CD4-positive, alpha-beta T cell (primary cell): ENCODE results near the gene DFFA. TPM values are rescaled to one million over a fixed set of nuclear protein-coding genes. Genes with fewer than 3 reads are reported as not detected.

Source experiments
- ATAC-seq: fragments of 200-7000 bp; cut with Tn5 transposase; one replicate; pipeline ENCODE4 v1.10.0; 2022; ENCODE audit warnings: mild to moderate bottlenecking; ENCODE audit not compliant: poor library complexity
- CTCF ChIA-PET: fragments of 350-600 bp; sonication (Branson Sonifier 250); formaldehyde crosslinking; loops from one replicate; lab custom pipeline; 2021; ENCODE audit warnings: antibody characterized with exemption, inconsistent platforms; lab: Charles Lee
- POLR2A ChIA-PET: fragments of 350-600 bp; sonication (Branson Sonifier 250); formaldehyde crosslinking; loops from one replicate; lab custom pipeline; 2021; ENCODE audit warnings: antibody characterized with exemption, inconsistent platforms; lab: Charles Lee
- DNase-seq, 14 experiments: peaks; one replicate each; pipeline ENCODE4 v3.0.0-alpha.2; 2013 to 2020; ENCODE audit warnings: mixed read lengths in 2 of 14
- H3K27ac ChIP-seq, 2 donors: one replicate each; pipeline versions ENCODE4 v1.5.1 to v1.7.0; 2013; ENCODE audit warnings: low read length in 2 of 2, low read depth in 1 of 2, mild to moderate bottlenecking in 1 of 2
- H3K27me3 ChIP-seq, 2 experiments: 1 replicate in 1 of 2; 2 replicates in 1 of 2; pipeline versions ENCODE4 v1.6.1 to v1.7.0; 2013; ENCODE audit warnings: low read length in 2 of 2, control low read depth in 1 of 2, mild to moderate bottlenecking in 1 of 2, moderate library complexity in 1 of 2; ENCODE audit not compliant: insufficient read depth in 2 of 2, control insufficient read depth in 1 of 2
- H3K36me3 ChIP-seq: one replicate; pipeline ENCODE4 v1.6.1; 2013; ENCODE audit warnings: low read length, control low read depth; ENCODE audit not compliant: insufficient read depth
- H3K4me1 ChIP-seq: one replicate; pipeline ENCODE4 v1.6.1; 2013; ENCODE audit warnings: low read length, control low read depth; ENCODE audit not compliant: insufficient read depth
- H3K4me3 ChIP-seq: one replicate; pipeline ENCODE4 v1.5.1; 2013; ENCODE audit warnings: mild to moderate bottlenecking, low read length, moderate library complexity
- H3K9me3 ChIP-seq, 2 experiments: 1 replicate in 1 of 2; 2 replicates in 1 of 2; pipeline versions ENCODE4 v1.6.1 to v1.7.0; 2013; ENCODE audit warnings: low read length in 2 of 2, mild to moderate bottlenecking in 2 of 2, control low read depth in 1 of 2, moderate library complexity in 1 of 2; ENCODE audit not compliant: control insufficient read depth in 1 of 2, insufficient read depth in 1 of 2
- H3K27ac Mint-ChIP-seq: one replicate; pipeline ENCODE4 v1.8.0; 2020; ENCODE audit warnings: mixed read lengths
- H3K27me3 Mint-ChIP-seq: one replicate; pipeline ENCODE4 v1.8.0; 2021; ENCODE audit warnings: mixed read lengths
- H3K36me3 Mint-ChIP-seq: one replicate; pipeline ENCODE4 v1.8.0; 2021; ENCODE audit warnings: low read depth, mixed read lengths
- H3K4me1 Mint-ChIP-seq: one replicate; pipeline ENCODE4 v1.8.0; 2021; ENCODE audit warnings: low read depth, mixed read lengths
- H3K4me3 Mint-ChIP-seq: one replicate; pipeline ENCODE4 v1.8.0; 2020; ENCODE audit warnings: mild to moderate bottlenecking, mixed read lengths
- H3K9me3 Mint-ChIP-seq: one replicate; pipeline ENCODE4 v1.8.0; 2020; ENCODE audit warnings: mixed read lengths
- intact Hi-C, 2 experiments: fragments of 100-400 bp; cut with DNase I in 1 of 2; cut with micrococcal nuclease in 1 of 2; formaldehyde crosslinking; loops; one replicate each; pipeline versions ENCODE4 v1.15.1 to v1.9.0; 2023 to 2025; cut with DNase I, micrococcal nuclease
- total RNA-seq, 174 experiments: library from RNA in 2 of 174; stranded (reverse) in 2 of 174; gene quantifications; one replicate each; pipeline ENCODE4 v1.2.3 and lab custom pipeline; 2021 to 2026
- TF ChIP-seq, protein P1 (sequence below): fragments of 200-600 bp; IDR thresholded peaks from one replicate; pipeline ENCODE4 v1.8.0; 2022; ENCODE audit warnings: antibody characterized with exemption, mild to moderate bottlenecking

DFFA gene
- total RNA-seq, 2 experiments from 2014 or later: 7.4 to 9.1 TPM

DNA sequence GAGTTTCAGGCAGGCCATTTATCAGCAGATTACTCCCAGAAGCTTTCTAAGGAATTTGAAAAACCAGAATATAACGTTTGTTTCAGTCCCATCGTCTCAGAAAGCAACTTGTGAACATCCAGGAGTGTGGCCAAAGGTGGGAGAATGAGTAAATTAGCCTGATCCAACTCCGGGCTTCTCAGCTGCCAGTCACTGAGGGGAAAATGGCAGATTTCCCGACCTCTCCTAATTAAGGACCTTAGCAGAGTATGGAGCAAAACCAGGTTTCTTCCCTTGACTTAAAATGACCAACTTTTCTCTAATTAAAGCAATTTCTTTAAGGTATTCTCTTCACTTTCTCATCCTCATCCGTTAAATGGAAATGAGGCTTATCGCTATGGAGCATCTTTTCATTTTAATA lies 21.5 kb downstream of the DFFA start:
- Histone ChIP-seq H3K4me1 (no peaks in the 10 kb centered on the region), H3K4me3 (no peak overlapping the region), H3K27ac (no peak overlapping the region), H3K9me3 (peaks cover 0 to 10% of the 10 kb centered on the region in 2 experiments), H3K36me3 (no peaks in the 10 kb centered on the region), H3K27me3 (no peaks in the 10 kb centered on the region)
- ATAC-seq: no peak
- CTCF ChIA-PET: no interaction called here
- POLR2A ChIA-PET: interaction anchor here (1.5 kb wide), 1 partner anchor 21 kb away, joined by 3 read pairs; the partner anchor contains the start of gene CENPS
- H3K4me1 Mint-ChIP-seq: no peaks in the 10 kb centered on the region
- H3K4me3 Mint-ChIP-seq: no peak overlapping the region
- H3K36me3 Mint-ChIP-seq: no peaks in the 10 kb centered on the region
- TF ChIP-seq, protein P1, sequence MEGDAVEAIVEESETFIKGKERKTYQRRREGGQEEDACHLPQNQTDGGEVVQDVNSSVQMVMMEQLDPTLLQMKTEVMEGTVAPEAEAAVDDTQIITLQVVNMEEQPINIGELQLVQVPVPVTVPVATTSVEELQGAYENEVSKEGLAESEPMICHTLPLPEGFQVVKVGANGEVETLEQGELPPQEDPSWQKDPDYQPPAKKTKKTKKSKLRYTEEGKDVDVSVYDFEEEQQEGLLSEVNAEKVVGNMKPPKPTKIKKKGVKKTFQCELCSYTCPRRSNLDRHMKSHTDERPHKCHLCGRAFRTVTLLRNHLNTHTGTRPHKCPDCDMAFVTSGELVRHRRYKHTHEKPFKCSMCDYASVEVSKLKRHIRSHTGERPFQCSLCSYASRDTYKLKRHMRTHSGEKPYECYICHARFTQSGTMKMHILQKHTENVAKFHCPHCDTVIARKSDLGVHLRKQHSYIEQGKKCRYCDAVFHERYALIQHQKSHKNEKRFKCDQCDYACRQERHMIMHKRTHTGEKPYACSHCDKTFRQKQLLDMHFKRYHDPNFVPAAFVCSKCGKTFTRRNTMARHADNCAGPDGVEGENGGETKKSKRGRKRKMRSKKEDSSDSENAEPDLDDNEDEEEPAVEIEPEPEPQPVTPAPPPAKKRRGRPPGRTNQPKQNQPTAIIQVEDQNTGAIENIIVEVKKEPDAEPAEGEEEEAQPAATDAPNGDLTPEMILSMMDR: no peak
- no peak overlapping the region for H3K27ac Mint-ChIP-seq
- no peaks in the 10 kb centered on the region for H3K27me3 Mint-ChIP-seq
- no peaks in the 10 kb centered on the region for H3K9me3 Mint-ChIP-seq
- no peak for DNase-seq
- intact Hi-C loops: no loop called here

- DNase-seq (no peak), ATAC-seq (no peak)
- Mint-ChIP-seq H3K27me3 (no peaks in the 10 kb centered on the region), H3K27ac (no peak overlapping the region), H3K9me3 (no peaks in the 10 kb centered on the region), H3K4me3 (no peak overlapping the region), H3K4me1 (no peaks in the 10 kb centered on the region), H3K36me3 (no peaks in the 10 kb centered on the region)
- TF ChIP-seq, protein P1: no peak
- H3K9me3 ChIP-seq: peaks cover 0 to 10% of the 10 kb centered on the region in 2 experiments
- no peaks in the 10 kb centered on the region for H3K27me3 ChIP-seq
- no peak overlapping the region for H3K27ac ChIP-seq
- H3K36me3 ChIP-seq: no peaks in the 10 kb centered on the region
- H3K4me3 ChIP-seq: no peak overlapping the region
- POLR2A ChIA-PET: interaction anchor here (1.5 kb wide), 1 partner anchor 20 kb away, joined by 3 read pairs; the partner anchor contains the start of gene CENPS
- H3K4me1 ChIP-seq: no peaks in the 10 kb centered on the region
- CTCF ChIA-PET: no interaction called here
- intact Hi-C loops: no loop called here
These were observed 22.0 kb downstream of the DFFA start for GRCh38 chr1:10450156-10450814.

- TF ChIP-seq, protein P1: no peak
- peaks cover 0 to 5% of the 10 kb centered on the region in 2 experiments for H3K9me3 ChIP-seq
These were observed 22.6 kb downstream of the DFFA start, which contains the start of gene CORT for GRCh38 chr1:10449751-10450150. CORT (plus strand) TSS chr1:10450031; CDS start chr1:10450224, 193 bp downstream.

More at GRCh38 chr1:10449751-10450150, 22.6 kb downstream of the DFFA start, which contains the start of gene CORT:
- H3K27me3 ChIP-seq: no peaks in the 10 kb centered on the region
- H3K36me3 ChIP-seq: no peaks in the 10 kb centered on the region
- ATAC-seq (no peak), DNase-seq (no peak)
- Mint-ChIP-seq H3K27ac (no peak within 1 kb of the TSS), H3K36me3 (no peaks in the 10 kb centered on the region), H3K4me3 (no peak within 1 kb of the TSS), H3K27me3 (no peaks in the 10 kb centered on the region), H3K9me3 (no peaks in the 10 kb centered on the region), H3K4me1 (no peaks in the 10 kb centered on the region)
- CTCF ChIA-PET: no interaction called here
- H3K27ac ChIP-seq: no peak within 1 kb of the TSS
- no peaks in the 10 kb centered on the region for H3K4me1 ChIP-seq
- intact Hi-C loops: no loop called here
- no peak within 1 kb of the TSS for H3K4me3 ChIP-seq
- POLR2A ChIA-PET: no interaction called here
